Esophagus (tissue), 2 donors: ENCODE measurements around the gene CLRN2. TPM values are rescaled to one million over a fixed set of nuclear protein-coding genes. Genes with fewer than 3 reads are reported as not detected.

Experiments used
- H3K27ac ChIP-seq, 2 donors: one replicate each; pipeline ENCODE4 v1.5.1; 2013; ENCODE audit warnings: low read depth in 2 of 2, mild to moderate bottlenecking in 2 of 2, inconsistent platforms in 1 of 2, low read length in 1 of 2, moderate library complexity in 1 of 2
- H3K27me3 ChIP-seq, 2 donors: one replicate each; pipeline ENCODE4 v1.6.1; 2013; ENCODE audit warnings: low read length in 2 of 2, control low read depth in 1 of 2, mild to moderate bottlenecking in 1 of 2; ENCODE audit not compliant: insufficient read depth in 2 of 2, control insufficient read depth in 1 of 2
- H3K36me3 ChIP-seq, 2 donors: one replicate each; pipeline ENCODE4 v1.6.1; 2013; ENCODE audit warnings: low read length in 1 of 2; ENCODE audit not compliant: control insufficient read depth in 2 of 2, insufficient read depth in 2 of 2
- H3K4me1 ChIP-seq, 2 donors: one replicate each; pipeline ENCODE4 v1.6.1; 2013; ENCODE audit warnings: low read length in 1 of 2; ENCODE audit not compliant: control insufficient read depth in 2 of 2, insufficient read depth in 2 of 2
- H3K4me3 ChIP-seq, 2 donors: one replicate each; pipeline ENCODE4 v1.5.1; 2013; ENCODE audit warnings: low read length in 2 of 2, mild to moderate bottlenecking in 2 of 2, low read depth in 1 of 2, moderate library complexity in 1 of 2
- H3K9me3 ChIP-seq, 2 donors: one replicate each; pipeline ENCODE4 v1.6.1; 2013; ENCODE audit warnings: mild to moderate bottlenecking in 2 of 2, low read depth in 1 of 2, low read length in 1 of 2, moderate library complexity in 1 of 2; ENCODE audit not compliant: control insufficient read depth in 2 of 2, insufficient read depth in 1 of 2
- WGBS, 2 donors: extraction: QIAGEN DNeasy Blood & Tissue Kit; methylation state at CpG; one replicate each; pipeline ENCODE4 v1.1.7; 2013; 5-methylcytosine and 5-hydroxymethylcytosine counted together
- polyA plus RNA-seq, 2 donors: library from polyadenylated mRNA; stranded (reverse); fragments of 200-250 nt; gene quantifications; one replicate each; pipeline ENCODE4 v1.2.3, GENCODE V29; 2013
- donor health status: healthy with polysubstance abuse.
- donor health status: Bipolar disorder and iron deficiency.

The CLRN2 gene, protein sequence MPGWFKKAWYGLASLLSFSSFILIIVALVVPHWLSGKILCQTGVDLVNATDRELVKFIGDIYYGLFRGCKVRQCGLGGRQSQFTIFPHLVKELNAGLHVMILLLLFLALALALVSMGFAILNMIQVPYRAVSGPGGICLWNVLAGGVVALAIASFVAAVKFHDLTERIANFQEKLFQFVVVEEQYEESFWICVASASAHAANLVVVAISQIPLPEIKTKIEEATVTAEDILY
- not detected for polyA plus RNA-seq

DNA sequence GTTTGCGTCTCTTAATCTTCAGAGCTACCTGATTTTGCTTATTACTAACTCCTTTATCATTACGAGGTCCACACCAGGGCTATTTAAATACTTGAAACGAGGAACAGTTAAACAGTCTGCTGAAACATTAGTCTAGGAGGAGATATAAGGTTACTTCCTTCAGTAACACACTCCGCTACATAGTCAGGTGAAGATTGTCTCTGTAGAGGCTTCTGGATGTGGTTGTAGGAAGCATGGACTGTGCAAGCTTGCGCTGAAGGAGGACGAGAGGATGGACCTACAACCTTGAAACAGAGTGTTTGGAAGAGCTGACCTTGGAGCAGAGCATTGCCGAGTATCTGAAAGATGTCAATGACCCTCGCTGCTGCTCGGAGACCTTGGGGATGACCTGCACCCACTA lies at the start of gene CLRN2:
Gene CLRN2 (plus strand): TSS at position 301 of the 400 bp plus-strand sequence. CDS start 102 bp downstream, outside the sequence.
- no peak within 1 kb of the TSS for H3K27ac ChIP-seq
- WGBS, 2 donors: 90% methylated on average over 9 of the region's 9 CpGs

DNA sequence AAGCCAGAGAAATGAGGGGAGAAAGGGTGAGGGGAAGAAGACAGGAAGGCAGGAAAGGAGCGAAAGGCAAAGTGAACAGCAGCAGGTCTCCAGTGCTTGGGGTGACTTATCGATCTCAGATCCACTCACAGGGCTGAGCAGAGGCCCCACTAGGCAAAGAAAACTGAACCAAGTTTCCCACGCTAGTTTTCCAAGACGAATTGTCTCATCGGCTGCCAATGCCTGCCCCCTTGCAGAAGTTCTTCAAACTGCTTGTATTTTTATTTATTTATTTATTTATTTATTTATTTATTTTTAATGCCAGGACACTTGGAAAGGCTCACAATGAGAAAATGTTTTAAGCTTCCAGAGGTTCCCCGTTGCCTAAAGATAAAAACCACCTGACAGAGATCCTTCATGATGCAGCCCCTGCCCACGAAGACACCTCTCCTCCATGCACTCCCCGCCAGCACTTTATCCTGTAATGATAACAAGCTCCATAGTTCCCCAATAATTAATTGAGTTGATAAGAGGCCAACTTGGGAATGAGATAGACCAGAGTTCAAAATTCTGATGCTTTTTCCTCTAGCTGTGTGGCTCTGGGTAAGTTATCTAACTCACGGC lies 46.2 kb upstream of the CLRN2 start:
- Histone ChIP-seq H3K9me3 (no peaks in the 10 kb centered on the region), H3K36me3 (no peaks in the 10 kb centered on the region), H3K27ac (no peak overlapping the region), H3K4me1 (no peaks in the 10 kb centered on the region), H3K4me3 (no peak overlapping the region), H3K27me3 (no peaks in the 10 kb centered on the region)
- WGBS, 2 donors: 52 to 55% methylated on average over 9 of the region's 9 CpGs

More for the DNA sequence above, at the start of gene CLRN2:
- H3K36me3 ChIP-seq: no peaks in the 10 kb centered on the region
- H3K27me3 ChIP-seq: no peaks in the 10 kb centered on the region
- peaks cover 0 to 2% of the 10 kb centered on the region in 2 donors for H3K4me1 ChIP-seq
- H3K9me3 ChIP-seq: no peaks in the 10 kb centered on the region
- no peak within 1 kb of the TSS for H3K4me3 ChIP-seq

DNA sequence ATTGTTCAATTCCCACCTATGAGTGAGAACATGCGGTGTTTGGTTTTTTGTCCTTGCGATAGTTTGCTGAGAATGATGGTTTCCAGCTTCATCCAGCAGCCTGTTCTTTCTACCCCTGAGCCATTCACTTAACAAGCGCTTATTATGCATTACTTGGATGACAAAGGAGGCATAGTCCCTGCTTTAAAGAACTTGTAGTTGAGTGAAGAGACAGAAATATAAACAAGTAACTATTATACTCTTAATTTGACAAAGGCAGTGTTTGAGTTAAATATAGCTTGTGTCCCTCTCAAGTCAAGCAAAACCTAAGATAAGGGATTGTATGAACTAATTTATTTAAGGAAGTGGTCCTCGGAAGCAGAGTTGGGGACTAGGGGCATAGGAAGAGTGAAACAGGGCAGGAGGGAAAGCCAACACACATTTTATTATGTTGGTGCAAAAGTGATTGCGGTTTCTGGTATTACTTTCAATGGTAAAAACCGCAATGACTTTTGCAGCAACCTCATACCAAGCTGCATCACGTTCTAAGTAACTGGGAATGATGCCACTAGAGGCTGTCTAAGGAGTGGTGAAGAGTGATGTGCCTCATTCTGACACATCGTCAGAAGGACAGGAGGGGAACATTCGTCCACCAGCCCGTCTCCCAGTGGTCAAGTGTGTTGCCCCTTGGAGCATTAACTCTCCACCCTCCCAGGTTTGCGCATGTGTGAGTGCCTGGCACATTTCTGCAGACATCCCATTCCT lies 44.9 kb upstream of the CLRN2 start:
- Histone ChIP-seq H3K27ac (no peak overlapping the region), H3K9me3 (no peaks in the 10 kb centered on the region), H3K27me3 (no peaks in the 10 kb centered on the region), H3K36me3 (no peaks in the 10 kb centered on the region), H3K4me3 (no peak overlapping the region), H3K4me1 (no peaks in the 10 kb centered on the region)
- WGBS, 2 donors: 77 to 78% methylated on average over 11 of the region's 11 CpGs

DNA sequence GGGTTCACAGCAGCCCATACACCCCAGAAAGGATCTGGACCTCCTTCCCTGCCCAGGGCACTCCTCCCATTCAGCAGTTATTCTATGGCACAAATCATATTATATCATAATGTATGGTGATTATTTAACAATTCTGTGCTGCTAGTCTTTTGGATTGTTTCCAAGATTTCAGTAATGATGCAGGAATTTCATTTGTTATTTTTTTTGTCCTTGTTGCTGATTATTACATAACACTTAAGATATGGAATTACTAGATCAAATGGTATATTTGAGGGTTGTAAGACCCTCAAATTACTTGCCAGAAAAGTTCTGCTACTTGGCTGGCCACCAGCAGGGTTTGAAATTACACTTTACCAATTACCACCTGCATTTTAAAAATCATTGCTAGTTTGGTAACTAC lies 39.5 kb upstream of the CLRN2 start:
- Histone ChIP-seq H3K27ac (no peak overlapping the region), H3K36me3 (no peaks in the 10 kb centered on the region), H3K4me3 (no peak overlapping the region), H3K4me1 (no peaks in the 10 kb centered on the region), H3K27me3 (no peaks in the 10 kb centered on the region), H3K9me3 (no peaks in the 10 kb centered on the region)

DNA sequence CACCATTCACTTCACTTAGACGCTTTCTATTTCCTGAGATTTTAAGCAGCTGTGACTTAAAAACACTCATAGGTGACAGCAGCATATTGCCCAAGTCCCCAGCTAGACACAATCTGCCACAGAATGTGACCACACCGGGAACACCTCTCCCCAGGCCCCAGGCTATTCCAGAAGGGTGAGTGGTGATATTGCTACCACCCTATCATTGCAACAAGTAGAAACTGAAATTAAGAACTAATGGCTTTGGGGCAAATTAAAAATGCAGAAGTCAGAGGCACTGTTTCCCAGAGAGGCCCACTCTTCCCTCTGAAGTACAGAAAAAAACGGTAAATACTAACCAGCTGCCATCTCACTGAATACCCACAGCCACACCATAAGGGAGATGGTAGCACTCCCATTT lies 38.1 kb upstream of the CLRN2 start:
- WGBS, 2 donors: 68 to 74% methylated on average over 3 of the region's 3 CpGs
- Histone ChIP-seq H3K4me1 (no peaks in the 10 kb centered on the region), H3K27ac (no peak overlapping the region), H3K36me3 (no peaks in the 10 kb centered on the region), H3K4me3 (no peak overlapping the region), H3K9me3 (peaks cover 0 to 2% of the 10 kb centered on the region in 2 donors), H3K27me3 (no peaks in the 10 kb centered on the region)

DNA sequence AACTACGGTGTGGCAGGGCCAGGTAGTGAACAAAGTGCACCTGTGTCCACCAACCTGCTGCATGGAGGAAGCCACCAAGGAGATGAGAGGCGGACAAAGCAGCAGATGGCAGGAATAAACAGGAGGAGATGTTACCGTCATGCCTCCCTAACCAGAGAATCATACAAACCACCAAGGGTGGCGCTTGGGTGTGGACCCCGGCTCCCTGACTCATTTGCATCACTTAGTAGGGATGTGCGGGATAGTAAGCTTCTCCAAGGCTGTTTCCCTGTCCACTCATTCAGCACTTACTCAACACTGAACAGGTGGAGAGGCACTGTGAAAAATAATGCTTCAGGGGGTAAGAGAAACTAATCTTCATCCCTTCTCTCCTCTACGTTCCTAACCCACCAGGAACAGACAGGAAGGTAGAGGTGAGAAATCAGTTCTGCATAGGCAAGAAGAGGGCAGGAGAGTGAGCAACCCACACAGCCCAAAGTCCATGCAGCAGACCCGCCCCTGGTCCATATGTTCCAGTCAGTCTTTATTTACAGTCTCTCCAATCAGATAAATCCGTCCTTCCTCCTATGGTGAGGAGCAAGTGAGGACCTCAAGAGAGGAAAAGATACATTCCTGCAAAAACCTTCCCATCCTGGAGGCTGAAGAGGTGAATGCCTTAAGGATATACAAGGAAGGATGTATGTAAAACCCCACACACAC lies 37.0 kb upstream of the CLRN2 start:
- H3K9me3 ChIP-seq: peaks cover 0 to 2% of the 10 kb centered on the region in 2 donors
- WGBS, 2 donors: 82 to 91% methylated on average over 9 of the region's 9 CpGs
- no peaks in the 10 kb centered on the region for H3K4me1 ChIP-seq
- H3K36me3 ChIP-seq: peaks cover 0 to 2% of the 10 kb centered on the region in 2 donors
- no peaks in the 10 kb centered on the region for H3K27me3 ChIP-seq
- no peak overlapping the region for H3K27ac ChIP-seq
- H3K4me3 ChIP-seq: no peak overlapping the region

DNA sequence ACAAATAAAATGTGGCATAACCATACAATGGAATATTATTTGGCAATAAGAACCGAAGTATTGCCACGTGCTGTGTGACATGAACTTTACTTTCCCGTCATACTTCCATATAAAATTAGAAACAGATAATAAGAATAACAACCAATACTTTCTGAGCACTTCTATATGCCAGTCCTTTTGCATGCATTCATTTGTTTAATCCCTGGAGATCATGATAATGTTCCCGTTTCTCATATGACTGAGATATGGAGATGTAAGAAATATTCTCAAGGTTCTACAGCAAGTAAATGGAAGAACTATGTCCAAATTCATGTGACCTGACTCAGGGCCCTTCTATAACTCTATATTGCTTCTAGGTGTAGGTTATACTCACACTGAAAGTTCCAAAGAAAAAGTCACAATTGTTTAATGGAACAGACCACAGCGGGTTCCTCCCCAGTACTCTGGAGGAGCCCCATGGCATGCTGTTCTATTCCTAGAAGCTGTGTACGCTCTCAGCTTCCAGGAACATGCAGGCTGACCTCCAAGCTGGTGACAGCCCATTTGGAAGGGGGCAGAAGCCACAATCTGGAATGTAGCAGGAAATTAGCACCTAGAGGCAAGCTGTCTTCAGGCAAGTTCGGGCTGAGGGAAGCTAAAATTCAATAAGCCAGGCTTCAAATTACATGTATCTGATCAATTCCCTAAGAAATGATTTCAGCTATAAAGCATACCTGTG lies 34.6 kb upstream of the CLRN2 start:
- 81 to 91% methylated on average over 7 of the region's 7 CpGs for WGBS, 2 donors
- Histone ChIP-seq H3K9me3 (peaks cover 0 to 2% of the 10 kb centered on the region in 2 donors), H3K27ac (no peak overlapping the region)

DNA sequence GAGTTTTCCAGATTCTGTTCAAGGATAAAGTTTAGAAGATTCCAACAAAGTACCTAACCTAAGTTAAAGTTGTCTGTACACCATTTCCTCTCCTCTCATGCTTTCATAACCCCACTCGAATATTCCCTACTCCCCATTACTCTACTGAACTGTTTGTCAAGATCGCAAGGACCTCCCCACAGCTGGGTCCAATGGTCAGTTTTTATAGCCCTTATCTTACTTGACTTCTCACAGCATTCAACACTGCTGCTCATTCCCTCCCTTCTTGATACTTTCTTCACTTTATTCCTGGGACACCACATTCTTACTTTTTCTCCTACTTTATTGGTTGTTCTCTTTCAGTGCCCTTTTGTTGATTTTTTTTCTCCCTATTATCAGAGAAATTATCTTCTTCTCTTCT lies 34.0 kb upstream of the CLRN2 start:
- H3K36me3 ChIP-seq: peaks cover 0 to 2% of the 10 kb centered on the region in 2 donors
- peaks cover 0 to 2% of the 10 kb centered on the region in 2 donors for H3K9me3 ChIP-seq
- no peak overlapping the region for H3K4me3 ChIP-seq
- no peaks in the 10 kb centered on the region for H3K4me1 ChIP-seq
- WGBS, 2 donors: 84 to 95% methylated on average over 2 of the region's 2 CpGs
- no peaks in the 10 kb centered on the region for H3K27me3 ChIP-seq
- H3K27ac ChIP-seq: no peak overlapping the region

More for the DNA sequence above, 34.6 kb upstream of the CLRN2 start:
- no peak overlapping the region for H3K4me3 ChIP-seq
- no peaks in the 10 kb centered on the region for H3K4me1 ChIP-seq
- H3K27me3 ChIP-seq: no peaks in the 10 kb centered on the region
- peaks cover 0 to 2% of the 10 kb centered on the region in 2 donors for H3K36me3 ChIP-seq

DNA sequence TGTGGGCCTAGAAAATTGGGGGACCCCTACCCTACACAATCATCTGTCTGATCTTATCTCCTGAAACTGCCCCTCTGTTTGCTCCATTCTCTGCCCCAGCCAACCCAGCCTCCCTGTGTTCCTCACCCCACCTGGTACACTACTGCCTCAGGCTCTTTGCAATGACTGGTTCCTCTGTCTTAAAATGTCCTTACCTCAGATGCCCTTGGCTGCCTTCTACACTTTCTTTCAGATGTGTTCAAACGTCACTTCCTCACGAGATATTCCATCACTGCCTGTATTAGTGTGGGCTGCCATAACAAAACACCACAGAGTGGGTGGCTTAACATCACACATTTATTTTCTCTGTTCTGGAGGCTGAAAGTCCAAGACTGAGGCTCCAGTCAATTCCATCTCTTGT lies 32.2 kb upstream of the CLRN2 start:
- peaks cover 0 to 4% of the 10 kb centered on the region in 2 donors for H3K36me3 ChIP-seq
- no peak overlapping the region for H3K27ac ChIP-seq
- no peaks in the 10 kb centered on the region for H3K27me3 ChIP-seq
- WGBS, 2 donors: 89 to 90% methylated on average over 2 of the region's 2 CpGs
- H3K4me1 ChIP-seq: no peaks in the 10 kb centered on the region
- H3K4me3 ChIP-seq: no peak overlapping the region
- H3K9me3 ChIP-seq: peaks cover 0 to 2% of the 10 kb centered on the region in 2 donors
